Measurements from ENCODE around the gene CDH4.

CDH4 gene

GRCh38 chr20:61684583-61685235 is 432.6 kb downstream of the CDH4 start:
- Histone ChIP-seq H3K9me3 (ENCODE audit: low read length) (no peaks in the 10 kb centered on the region), H3K27ac (ENCODE audit: low read depth, low read length) (no peak overlapping the region), H3K27me3 (ENCODE audit: control insufficient read depth in 1 of 2, insufficient read depth in 2 of 2, low read length in 2 of 2) (peaks cover 7 to 29% of the 10 kb centered on the region in 2 donors), H3K4me3 (ENCODE audit: low read depth in 1 of 2, low read length in 2 of 2) (no peak overlapping the region), H3K9ac (ENCODE audit: low read length) (no peak overlapping the region), H3K4me1 (ENCODE audit: insufficient read depth, low read length) (peaks cover 7% of the 10 kb centered on the region), H3K36me3 (ENCODE audit: insufficient read depth, low read length) (no peaks in the 10 kb centered on the region)

- H3K4me1 ChIP-seq (ENCODE audit: insufficient read depth, low read length) = peaks cover 7% of the 10 kb centered on the region
- no peak overlapping the region for H3K9ac ChIP-seq (ENCODE audit: low read length)
- H3K27me3 ChIP-seq (ENCODE audit: control insufficient read depth in 1 of 2, insufficient read depth in 2 of 2, low read length in 2 of 2) = peaks cover 7 to 24% of the 10 kb centered on the region in 2 donors
- H3K9me3 ChIP-seq (ENCODE audit: low read length) = no peaks in the 10 kb centered on the region
- H3K4me3 ChIP-seq (ENCODE audit: low read depth in 1 of 2, low read length in 2 of 2) = no peak overlapping the region
- no peak overlapping the region for H3K27ac ChIP-seq (ENCODE audit: low read depth, low read length)
- H3K36me3 ChIP-seq (ENCODE audit: insufficient read depth, low read length) = no peaks in the 10 kb centered on the region
Measured at GRCh38 chr20:61685462-61685861, 433.4 kb downstream of the CDH4 start.

- Histone ChIP-seq H3K4me3 (ENCODE audit: low read depth in 1 of 2, low read length in 2 of 2) (no peak overlapping the region), H3K9me3 (ENCODE audit: low read length) (no peaks in the 10 kb centered on the region), H3K4me1 (ENCODE audit: insufficient read depth, low read length) (peaks cover 7% of the 10 kb centered on the region), H3K27ac (ENCODE audit: low read depth, low read length) (no peak overlapping the region), H3K9ac (ENCODE audit: low read length) (no peak overlapping the region), H3K27me3 (ENCODE audit: control insufficient read depth in 1 of 2, insufficient read depth in 2 of 2, low read length in 2 of 2) (peaks cover 7 to 17% of the 10 kb centered on the region in 2 donors), H3K36me3 (ENCODE audit: insufficient read depth, low read length) (no peaks in the 10 kb centered on the region)
Measured at GRCh38 chr20:61686051-61686936, 434.2 kb downstream of the CDH4 start.

GRCh38 chr20:61688411-61688810 is 436.4 kb downstream of the CDH4 start:
- no peak overlapping the region for H3K4me3 ChIP-seq (ENCODE audit: low read depth in 1 of 2, low read length in 2 of 2)
- H3K9me3 ChIP-seq (ENCODE audit: low read length) = no peaks in the 10 kb centered on the region
- no peaks in the 10 kb centered on the region for H3K36me3 ChIP-seq (ENCODE audit: insufficient read depth, low read length)
- H3K27ac ChIP-seq (ENCODE audit: low read depth, low read length) = no peak overlapping the region
- no peak overlapping the region for H3K9ac ChIP-seq (ENCODE audit: low read length)
- H3K4me1 ChIP-seq (ENCODE audit: insufficient read depth, low read length) = peaks cover under 1% of the 10 kb centered on the region
- H3K27me3 ChIP-seq (ENCODE audit: control insufficient read depth in 1 of 2, insufficient read depth in 2 of 2, low read length in 2 of 2) = peaks cover 7 to 8% of the 10 kb centered on the region in 2 donors

GRCh38 chr20:61690150-61690549 is 438.1 kb downstream of the CDH4 start:
- H3K9me3 ChIP-seq (ENCODE audit: low read length) = no peaks in the 10 kb centered on the region
- H3K9ac ChIP-seq (ENCODE audit: low read length) = no peak overlapping the region

GRCh38 chr20:61690993-61691838 is 439.2 kb downstream of the CDH4 start:
- Histone ChIP-seq H3K9me3 (ENCODE audit: low read length) (no peaks in the 10 kb centered on the region), H3K27ac (ENCODE audit: low read depth, low read length) (no peak overlapping the region), H3K36me3 (ENCODE audit: insufficient read depth, low read length) (no peaks in the 10 kb centered on the region), H3K4me3 (ENCODE audit: low read depth in 1 of 2, low read length in 2 of 2) (no peak overlapping the region), H3K4me1 (ENCODE audit: insufficient read depth, low read length) (no peaks in the 10 kb centered on the region), H3K9ac (ENCODE audit: low read length) (no peak overlapping the region), H3K27me3 (ENCODE audit: control insufficient read depth in 1 of 2, insufficient read depth in 2 of 2, low read length in 2 of 2) (peaks cover 0 to 4% of the 10 kb centered on the region in 2 donors)

More at GRCh38 chr20:61690150-61690549, 438.1 kb downstream of the CDH4 start:
- no peak overlapping the region for H3K4me3 ChIP-seq (ENCODE audit: low read depth in 1 of 2, low read length in 2 of 2)
- no peak overlapping the region for H3K27ac ChIP-seq (ENCODE audit: low read depth, low read length)
- peaks cover under 1 to 7% of the 10 kb centered on the region in 2 donors for H3K27me3 ChIP-seq (ENCODE audit: control insufficient read depth in 1 of 2, insufficient read depth in 2 of 2, low read length in 2 of 2)
- H3K36me3 ChIP-seq (ENCODE audit: insufficient read depth, low read length) = no peaks in the 10 kb centered on the region
- no peaks in the 10 kb centered on the region for H3K4me1 ChIP-seq (ENCODE audit: insufficient read depth, low read length)

GRCh38 chr20:61691978-61692377 is 439.9 kb downstream of the CDH4 start:
- peaks cover 0 to 4% of the 10 kb centered on the region in 2 donors for H3K27me3 ChIP-seq (ENCODE audit: control insufficient read depth in 1 of 2, insufficient read depth in 2 of 2, low read length in 2 of 2)
- H3K4me1 ChIP-seq (ENCODE audit: insufficient read depth, low read length) = no peaks in the 10 kb centered on the region
- no peak overlapping the region for H3K4me3 ChIP-seq (ENCODE audit: low read depth in 1 of 2, low read length in 2 of 2)
- no peaks in the 10 kb centered on the region for H3K36me3 ChIP-seq (ENCODE audit: insufficient read depth, low read length)
- H3K9me3 ChIP-seq (ENCODE audit: low read length) = no peaks in the 10 kb centered on the region
- no peak overlapping the region for H3K9ac ChIP-seq (ENCODE audit: low read length)
- H3K27ac ChIP-seq (ENCODE audit: low read depth, low read length) = no peak overlapping the region

GRCh38 chr20:61692479-61692878 is 440.4 kb downstream of the CDH4 start:
- Histone ChIP-seq H3K36me3 (ENCODE audit: insufficient read depth, low read length) (no peaks in the 10 kb centered on the region), H3K4me1 (ENCODE audit: insufficient read depth, low read length) (no peaks in the 10 kb centered on the region), H3K9me3 (ENCODE audit: low read length) (no peaks in the 10 kb centered on the region), H3K9ac (ENCODE audit: low read length) (no peak overlapping the region), H3K27ac (ENCODE audit: low read depth, low read length) (no peak overlapping the region), H3K4me3 (ENCODE audit: low read depth in 1 of 2, low read length in 2 of 2) (no peak overlapping the region), H3K27me3 (ENCODE audit: control insufficient read depth in 1 of 2, insufficient read depth in 2 of 2, low read length in 2 of 2) (peaks cover 0 to 4% of the 10 kb centered on the region in 2 donors)

GRCh38 chr20:61693055-61693600 is 441.1 kb downstream of the CDH4 start:
- no peak overlapping the region for H3K9ac ChIP-seq (ENCODE audit: low read length)
- H3K4me3 ChIP-seq (ENCODE audit: low read depth in 1 of 2, low read length in 2 of 2) = no peak overlapping the region
- H3K27me3 ChIP-seq (ENCODE audit: control insufficient read depth in 1 of 2, insufficient read depth in 2 of 2, low read length in 2 of 2) = peaks cover 0 to 4% of the 10 kb centered on the region in 2 donors
- no peaks in the 10 kb centered on the region for H3K9me3 ChIP-seq (ENCODE audit: low read length)
- no peaks in the 10 kb centered on the region for H3K4me1 ChIP-seq (ENCODE audit: insufficient read depth, low read length)
- no peak overlapping the region for H3K27ac ChIP-seq (ENCODE audit: low read depth, low read length)
- H3K36me3 ChIP-seq (ENCODE audit: insufficient read depth, low read length) = no peaks in the 10 kb centered on the region

- H3K9ac ChIP-seq (ENCODE audit: low read length) = no peak overlapping the region
- no peaks in the 10 kb centered on the region for H3K9me3 ChIP-seq (ENCODE audit: low read length)
- no peaks in the 10 kb centered on the region for H3K36me3 ChIP-seq (ENCODE audit: insufficient read depth, low read length)
- H3K4me3 ChIP-seq (ENCODE audit: low read depth in 1 of 2, low read length in 2 of 2) = no peak overlapping the region
- peaks cover 0 to 4% of the 10 kb centered on the region in 2 donors for H3K27me3 ChIP-seq (ENCODE audit: control insufficient read depth in 1 of 2, insufficient read depth in 2 of 2, low read length in 2 of 2)
- no peaks in the 10 kb centered on the region for H3K4me1 ChIP-seq (ENCODE audit: insufficient read depth, low read length)
- no peak overlapping the region for H3K27ac ChIP-seq (ENCODE audit: low read depth, low read length)
Measured at GRCh38 chr20:61694682-61695081, 442.6 kb downstream of the CDH4 start.

GRCh38 chr20:61695741-61696140 is 443.7 kb downstream of the CDH4 start:
- Histone ChIP-seq H3K27me3 (ENCODE audit: control insufficient read depth in 1 of 2, insufficient read depth in 2 of 2, low read length in 2 of 2) (peaks cover 0 to 4% of the 10 kb centered on the region in 2 donors), H3K4me1 (ENCODE audit: insufficient read depth, low read length) (no peaks in the 10 kb centered on the region), H3K4me3 (ENCODE audit: low read depth in 1 of 2, low read length in 2 of 2) (no peak overlapping the region), H3K9ac (ENCODE audit: low read length) (no peak overlapping the region), H3K27ac (ENCODE audit: low read depth, low read length) (no peak overlapping the region), H3K9me3 (ENCODE audit: low read length) (no peaks in the 10 kb centered on the region), H3K36me3 (ENCODE audit: insufficient read depth, low read length) (no peaks in the 10 kb centered on the region)
